Fibroblast of lung (primary cell): ENCODE results near the gene ZNF385B. TPM values are rescaled to one million over a fixed set of nuclear protein-coding genes. Genes with fewer than 3 reads are reported as not detected.

ENCODE experiments used
- DNase-seq, 2 donors: peaks; one replicate each; pipeline versions ENCODE4 v3.0.0 to v3.0.0-alpha.2; 2010; ENCODE audit warnings: low read depth in 2 of 2
- H2AFZ ChIP-seq: 2 replicates; pipeline ENCODE4 v1.5.1; 2012; ENCODE audit warnings: low read length, control low read depth, inconsistent platforms
- H3K27ac ChIP-seq: 2 replicates; pipeline ENCODE4 v1.5.1; 2011; ENCODE audit warnings: low read length, control low read depth; ENCODE audit not compliant: insufficient read depth
- H3K27me3 ChIP-seq: 2 replicates; pipeline ENCODE4 v1.5.1; 2011; ENCODE audit warnings: mild to moderate bottlenecking, low read length; ENCODE audit not compliant: control insufficient read depth, insufficient read depth
- H3K36me3 ChIP-seq: 2 replicates; pipeline ENCODE4 v1.5.1; 2011; ENCODE audit warnings: low read length; ENCODE audit not compliant: control insufficient read depth, insufficient read depth
- H3K4me1 ChIP-seq: 2 replicates; pipeline ENCODE4 v1.5.1; 2011; ENCODE audit warnings: low read length; ENCODE audit not compliant: control insufficient read depth, insufficient read depth; ENCODE audit errors: extremely low read depth
- H3K4me2 ChIP-seq: 2 replicates; pipeline ENCODE4 v1.5.1; 2011; ENCODE audit warnings: low read length, control low read depth; ENCODE audit not compliant: insufficient read depth; ENCODE audit errors: extremely low read depth
- H3K4me3 ChIP-seq, 4 experiments: fragments of 200-600 bp in 1 of 4; sonication (generic) in 1 of 4; replicated peaks in 1 of 4; 2 replicates each; pipeline ENCODE4 v1.5.1; 2011 to 2016; ENCODE audit warnings: low read length in 4 of 4, low read depth in 3 of 4, mild to moderate bottlenecking in 3 of 4, control low read depth in 2 of 4, inconsistent platforms in 1 of 4, mixed read lengths in 1 of 4; ENCODE audit not compliant: insufficient read depth in 1 of 4; ENCODE audit errors: control extremely low read depth in 1 of 4
- H3K79me2 ChIP-seq: 2 replicates; pipeline ENCODE4 v1.5.1; 2012; ENCODE audit warnings: mild to moderate bottlenecking, low read length, inconsistent platforms; ENCODE audit not compliant: control insufficient read depth, insufficient read depth
- H3K9ac ChIP-seq: 2 replicates; pipeline ENCODE4 v1.5.1; 2011; ENCODE audit warnings: mild to moderate bottlenecking, low read length, control low read depth; ENCODE audit not compliant: insufficient read depth
- H3K9me3 ChIP-seq: 2 replicates; pipeline ENCODE4 v1.5.1; 2012; ENCODE audit warnings: low read depth, low read length; ENCODE audit not compliant: control insufficient read depth, insufficient read depth
- H4K20me1 ChIP-seq: 2 replicates; pipeline ENCODE4 v1.5.1; 2011; ENCODE audit warnings: low read length; ENCODE audit not compliant: control insufficient read depth, insufficient read depth; ENCODE audit errors: extremely low read depth
- CTCF ChIP-seq, 2 donors: IDR thresholded peaks in 1 of 2; conservative IDR thresholded peaks in 1 of 2; 1 replicate in 1 of 2; 2 replicates in 1 of 2; pipeline ENCODE4 v1.5.1; 2011 to 2012; ENCODE audit warnings: low read length in 2 of 2, control low read depth in 1 of 2, inconsistent platforms in 1 of 2, low read depth in 1 of 2, mild to moderate bottlenecking in 1 of 2
- EZH2 ChIP-seq: IDR thresholded peaks from 2 replicates; pipeline ENCODE4 v1.5.1; 2012; ENCODE audit warnings: low read length, control low read depth, mild to moderate bottlenecking; ENCODE audit errors: missing control alignments
- polyA minus RNA-seq: library from RNA; depleted of rRNA, polyadenylated mRNA; stranded (reverse); fragments of >200 nt; gene quantifications from 2 replicates; pipeline ENCODE4 v1.2.3, GENCODE V29; 2011; ENCODE audit warnings: low replicate concordance
- polyA plus RNA-seq, 2 donors: library from polyadenylated mRNA; depleted of rRNA in 1 of 2; stranded (reverse) in 1 of 2; unstranded in 1 of 2; fragments of >200 nt; gene quantifications; 2 replicates each; pipeline ENCODE4 v1.2.1, GENCODE V29; 2011 to 2012; ENCODE audit warnings: missing spikeins in 1 of 2
- total RNA-seq: library from RNA; depleted of rRNA; stranded (reverse); fragments of >200 nt; gene quantifications from 2 replicates; pipeline ENCODE4 v1.2.1, GENCODE V29; 2014

Gene ZNF385B
- total RNA-seq = under 0.01 TPM in 1 of 2 replicates, not detected in the other
- 0.06 TPM in 1 of 2 replicates, not detected in the other for polyA plus RNA-seq
- polyA plus RNA-seq (2012) = not detected in 2 replicates
- polyA minus RNA-seq = not detected in 2 replicates

GRCh38 chr2:179861416-179862067, at the start of gene ZNF385B:
TSS of gene ZNF385B (minus strand) at chr2:179861612.
- H3K79me2 ChIP-seq = no peaks in the 10 kb centered on the region
- no peaks in the 10 kb centered on the region for H3K4me1 ChIP-seq
- no peaks in the 10 kb centered on the region for H3K36me3 ChIP-seq
- H3K27me3 ChIP-seq = peaks cover 17% of the 10 kb centered on the region
- no peaks in the 10 kb centered on the region for H4K20me1 ChIP-seq
- H3K4me2 ChIP-seq = peak within 1 kb of the TSS; percentile 95
- TF ChIP-seq CTCF (conservative IDR thresholded peaks at IDR 0.05 in 1 of 2, IDR thresholded peaks at IDR 0.05 in 1 of 2; ENCODE audit: low read depth in 1 of 2, low read length in 2 of 2) (no peak), EZH2 (peak; percentile 64)
- H3K27ac ChIP-seq = no peak within 1 kb of the TSS
- DNase-seq = peak; percentile 19 to 38
- no peak within 1 kb of the TSS for H3K9ac ChIP-seq
- no peaks in the 10 kb centered on the region for H3K9me3 ChIP-seq
- H2AFZ ChIP-seq = peak within 1 kb of the TSS; percentile 50
- peak within 1 kb of the TSS; percentile 47 to 69 (median 60) for H3K4me3 ChIP-seq

GRCh38 chr2:179910735-179911113, 49.3 kb upstream of the ZNF385B start:
- no peaks in the 10 kb centered on the region for H3K36me3 ChIP-seq
- TF ChIP-seq EZH2 (no peak), CTCF (conservative IDR thresholded peaks at IDR 0.05 in 1 of 2, IDR thresholded peaks at IDR 0.05 in 1 of 2; ENCODE audit: low read depth in 1 of 2, low read length in 2 of 2) (no peak)
- no peak for DNase-seq

GRCh38 chr2:179909845-179910734, 48.7 kb upstream of the ZNF385B start:
- Histone ChIP-seq H3K27ac (no peak overlapping the region), H3K4me3 (no peak overlapping the region), H3K4me1 (no peaks in the 10 kb centered on the region), H3K9me3 (no peaks in the 10 kb centered on the region), H4K20me1 (no peaks in the 10 kb centered on the region), H3K4me2 (no peak overlapping the region), H3K36me3 (no peaks in the 10 kb centered on the region), H3K27me3 (no peaks in the 10 kb centered on the region), H3K79me2 (no peaks in the 10 kb centered on the region), H2AFZ (no peak overlapping the region), H3K9ac (no peak overlapping the region)
- no peak for DNase-seq
- TF ChIP-seq CTCF (conservative IDR thresholded peaks at IDR 0.05 in 1 of 2, IDR thresholded peaks at IDR 0.05 in 1 of 2; ENCODE audit: low read depth in 1 of 2, low read length in 2 of 2) (no peak), EZH2 (no peak)

More at GRCh38 chr2:179910735-179911113, 49.3 kb upstream of the ZNF385B start:
- no peak overlapping the region for H3K4me2 ChIP-seq
- no peak overlapping the region for H3K27ac ChIP-seq
- H3K4me1 ChIP-seq = no peaks in the 10 kb centered on the region
- no peaks in the 10 kb centered on the region for H3K79me2 ChIP-seq
- no peak overlapping the region for H3K9ac ChIP-seq
- H3K27me3 ChIP-seq = no peaks in the 10 kb centered on the region
- no peaks in the 10 kb centered on the region for H3K9me3 ChIP-seq
- H2AFZ ChIP-seq = no peak overlapping the region
- H3K4me3 ChIP-seq = no peak overlapping the region
- H4K20me1 ChIP-seq = no peaks in the 10 kb centered on the region
